SK-N-SH (cell line): ENCODE data around the gene SRSF10. TPM values are rescaled to one million over a fixed set of nuclear protein-coding genes. Genes with fewer than 3 reads are reported as not detected.

Experiments used
- CTCF ChIA-PET: fragments of 300-600, 350-600 bp; formaldehyde crosslinking; extraction: SDS; loops from one replicate; lab custom pipeline; 2021; lab: Yijun Ruan, JAX
- POLR2A ChIA-PET: fragments of 350-600 bp; sonication (Branson Sonifier 250); formaldehyde crosslinking; extraction: SDS; loops from one replicate; lab custom pipeline; 2020; ENCODE audit warnings: antibody characterized with exemption, inconsistent platforms; lab: Yijun Ruan, JAX
- DNase-seq: peaks from one replicate; pipeline ENCODE4 v3.0.0; 2012
- H2AFZ ChIP-seq: fragments of 200-600 bp; sonication (generic); 2 replicates; pipeline ENCODE4 v1.8.1; 2016; ENCODE audit warnings: antibody characterized with exemption, mild to moderate bottlenecking, low read depth
- H3F3A ChIP-seq: fragments of 200-600 bp; sonication (generic); replicated peaks from 2 replicates; pipeline ENCODE3; 2016; ENCODE audit warnings: antibody characterized with exemption, mild to moderate bottlenecking; ENCODE audit not compliant: insufficient read depth
- H3K27ac ChIP-seq, 2 experiments: fragments of 200-500 bp in 1 of 2; fragments of 200-600 bp in 1 of 2; sonication (Bioruptor generic) in 1 of 2; sonication (generic), shearing (Covaris generic) in 1 of 2; 2 replicates each; pipeline versions ENCODE4 v1.5.1 to v1.6.1; 2014 to 2016; ENCODE audit warnings: low read depth in 2 of 2, inconsistent platforms in 1 of 2, low read length in 1 of 2, mild to moderate bottlenecking in 1 of 2, mixed read lengths in 1 of 2
- H3K27me3 ChIP-seq: fragments of 200-600 bp; sonication (generic), shearing (Covaris generic); 2 replicates; pipeline ENCODE4 v1.6.1; 2016; ENCODE audit warnings: mixed run types; ENCODE audit not compliant: insufficient read depth
- H3K36me3 ChIP-seq, 2 experiments: fragments of 200-500 bp in 1 of 2; fragments of 200-600 bp in 1 of 2; sonication (Bioruptor generic) in 1 of 2; sonication (generic) in 1 of 2; replicated peaks in 1 of 2; 2 replicates each; pipeline versions ENCODE3 to v1.5.1; 2014 to 2016; ENCODE audit warnings: low read length in 1 of 2, mild to moderate bottlenecking in 1 of 2; ENCODE audit not compliant: insufficient read depth in 2 of 2, control insufficient read depth in 1 of 2
- H3K4me1 ChIP-seq, 2 experiments: fragments of 200-500 bp in 1 of 2; fragments of 200-600 bp in 1 of 2; sonication (Bioruptor generic) in 1 of 2; sonication (generic), shearing (Covaris generic) in 1 of 2; 2 replicates each; pipeline versions ENCODE4 v1.5.1 to v1.6.1; 2014 to 2016; ENCODE audit warnings: low read depth in 1 of 2, low read length in 1 of 2, mixed run types in 1 of 2; ENCODE audit not compliant: insufficient read depth in 2 of 2, control insufficient read depth in 1 of 2
- H3K4me2 ChIP-seq: fragments of 200-600 bp; sonication (generic), shearing (Covaris generic); 2 replicates; pipeline ENCODE4 v1.6.1; 2017; ENCODE audit warnings: mixed run types
- H3K4me3 ChIP-seq, 2 experiments: fragments of 200-500 bp in 1 of 2; fragments of 200-600 bp in 1 of 2; sonication (Bioruptor generic) in 1 of 2; sonication (generic), shearing (Covaris generic) in 1 of 2; 2 replicates each; pipeline versions ENCODE4 v1.5.1 to v1.8.1; 2014 to 2016; ENCODE audit warnings: low read depth in 2 of 2, inconsistent platforms in 1 of 2, low read length in 1 of 2, mild to moderate bottlenecking in 1 of 2, mixed read lengths in 1 of 2, moderate library complexity in 1 of 2
- H3K79me2 ChIP-seq: fragments of 200-600 bp; sonication (generic); 2 replicates; pipeline ENCODE4 v1.8.1; 2017; ENCODE audit warnings: mild to moderate bottlenecking; ENCODE audit not compliant: insufficient read depth
- H3K9ac ChIP-seq: fragments of 200-600 bp; sonication (generic); 2 replicates; pipeline ENCODE4 v1.6.1; 2017; ENCODE audit warnings: mixed run types
- H3K9me2 ChIP-seq: fragments of 200-600 bp; sonication (generic); 2 replicates; pipeline ENCODE4 v1.6.1; 2017; ENCODE audit warnings: mixed run types
- H3K9me3 ChIP-seq: fragments of 200-600 bp; sonication (generic); 2 replicates; pipeline ENCODE4 v1.6.1; 2017; ENCODE audit warnings: mixed run types, mild to moderate bottlenecking, moderate library complexity
- H4K20me1 ChIP-seq: fragments of 200-600 bp; sonication (generic); 2 replicates; pipeline ENCODE4 v1.6.1; 2017; ENCODE audit warnings: mild to moderate bottlenecking, mixed run types; ENCODE audit not compliant: insufficient read depth
- EP300 ChIP-seq, 2 experiments: IDR thresholded peaks; 2 replicates each; pipeline versions ENCODE4 v1.4.0 to v1.6.1; 2012; ENCODE audit warnings: borderline replicate concordance in 1 of 2, low read depth in 1 of 2, low read length in 1 of 2
- FOXM1 ChIP-seq: IDR thresholded peaks from 2 replicates; pipeline ENCODE4 v1.4.0; 2012; ENCODE audit warnings: low read depth, mild to moderate bottlenecking
- GABPA ChIP-seq: IDR thresholded peaks from 2 replicates; pipeline ENCODE4 v1.4.0; 2012; ENCODE audit warnings: low read depth, mild to moderate bottlenecking
- GATA2 ChIP-seq: sonication (generic); formaldehyde crosslinking; IDR thresholded peaks from 2 replicates; pipeline ENCODE4 v1.5.0; 2020; ENCODE audit warnings: mild to moderate bottlenecking, missing genetic modification reagents
- JUND ChIP-seq: IDR thresholded peaks from 2 replicates; pipeline ENCODE4 v1.4.0; 2012
- MEF2A ChIP-seq: IDR thresholded peaks from 2 replicates; pipeline ENCODE4 v1.4.0; 2012; ENCODE audit warnings: low read depth, borderline replicate concordance
- MXI1 ChIP-seq: IDR thresholded peaks from 2 replicates; pipeline ENCODE4 v1.6.1; 2012; ENCODE audit warnings: mild to moderate bottlenecking, low read depth, low read length, improper control_type of control experiment
- NFIC ChIP-seq: IDR thresholded peaks from 2 replicates; pipeline ENCODE4 v1.4.0; 2012; ENCODE audit warnings: borderline replicate concordance
- NRF1 ChIP-seq: IDR thresholded peaks from 2 replicates; pipeline ENCODE4 v1.6.1; 2012; ENCODE audit warnings: low read depth, mild to moderate bottlenecking, low read length
- POLR2AphosphoS5 ChIP-seq: IDR thresholded peaks from 2 replicates; pipeline ENCODE4 v1.6.1; 2012; ENCODE audit warnings: low read depth, low read length
- RCOR1 ChIP-seq: fragments of 150-350 bp; IDR thresholded peaks from 2 replicates; pipeline ENCODE4 v1.6.1; 2017; ENCODE audit warnings: antibody characterized with exemption, low read length
- RFX5 ChIP-seq: IDR thresholded peaks from 2 replicates; pipeline ENCODE4 v1.6.1; 2012; ENCODE audit warnings: mild to moderate bottlenecking, improper control_type of control experiment, low read length
- SIN3A ChIP-seq: IDR thresholded peaks from 2 replicates; pipeline ENCODE4 v1.6.1; 2012; ENCODE audit warnings: low read depth, mild to moderate bottlenecking, low read length, moderate library complexity, borderline replicate concordance
- YY1 ChIP-seq: IDR thresholded peaks from 2 replicates; pipeline ENCODE4 v1.4.0; 2012; ENCODE audit warnings: low read depth, mild to moderate bottlenecking
- WGBS: methylation state at CpG from one replicate; pipeline ENCODE4 v1.1.6; 2017; ENCODE audit warnings: low lambda C conversion rate; 5-methylcytosine and 5-hydroxymethylcytosine counted together
- polyA plus RNA-seq, 3 experiments: library from polyadenylated mRNA; depleted of rRNA; stranded (reverse); fragments of >200 nt; gene quantifications; 2 replicates each; pipeline ENCODE4 v1.2.3, GENCODE V29; 2012
- TF ChIP-seq, protein P1 (sequence below): IDR thresholded peaks from 2 replicates; pipeline ENCODE4 v1.4.0; 2012; ENCODE audit warnings: low read depth, borderline replicate concordance
- TF ChIP-seq, protein P2 (sequence below): IDR thresholded peaks from 2 replicates; pipeline ENCODE4; 2012
- TF ChIP-seq, protein P3 (sequence below): IDR thresholded peaks from 2 replicates; pipeline ENCODE4 v1.4.0; 2012; ENCODE audit warnings: low read depth
- TF ChIP-seq, protein P4 (sequence below): IDR thresholded peaks from 2 replicates; pipeline ENCODE4 v1.6.1; 2012; ENCODE audit warnings: mild to moderate bottlenecking, low read depth, low read length, moderate library complexity
- TF ChIP-seq, protein P5 (sequence below): fragments of 200-600 bp; sonication (generic); IDR thresholded peaks from 2 replicates; pipeline ENCODE4 v1.6.1; 2017; ENCODE audit warnings: antibody characterized with exemption, mild to moderate bottlenecking, moderate library complexity

SRSF10 gene
- polyA plus RNA-seq, 1 of the 3 experiments (the other 2 are of a cell fraction): 79.8 TPM

DNA sequence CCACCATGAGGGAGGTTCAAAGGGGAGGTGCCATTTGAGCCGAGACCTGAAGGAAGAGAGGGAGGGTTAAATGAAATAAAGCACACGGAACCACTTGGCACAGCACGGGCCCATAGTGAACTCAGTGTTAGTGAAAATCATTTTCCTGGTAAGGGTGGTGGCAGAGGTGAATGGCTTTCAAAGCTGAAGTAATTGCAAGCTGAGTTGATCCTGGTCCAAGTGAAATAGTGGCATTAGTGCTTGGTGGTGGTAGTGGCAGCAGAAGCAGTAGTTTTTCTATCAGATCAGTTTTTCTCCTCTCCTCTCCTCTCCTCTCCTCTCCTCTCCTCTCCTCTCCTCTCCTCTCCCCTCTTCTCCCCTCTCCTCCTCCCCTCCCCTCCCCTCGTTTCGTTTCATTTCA is 30.5 kb upstream of the SRSF10 start:
- DNase-seq: no peak
- Histone ChIP-seq H3K79me2 (no peaks in the 10 kb centered on the region), H2AFZ (no peak overlapping the region), H3K9me3 (0 out of 2 replicates have a peak, but pooled peaks cover 6% of the 10 kb centered on the region), H3K27me3 (no peaks in the 10 kb centered on the region), H3K4me3 (no peak overlapping the region), H3K9ac (no peak overlapping the region), H3F3A (peaks cover 10% of the 10 kb centered on the region), H3K27ac (no peak overlapping the region), H3K36me3 (no peaks in the 10 kb centered on the region), H3K4me2 (no peak overlapping the region), H3K4me1 (peaks cover 0 to 17% of the 10 kb centered on the region in 2 experiments; a peak in 1 of 4 replicates), H3K9me2 (no peaks in the 10 kb centered on the region), H4K20me1 (no peaks in the 10 kb centered on the region)
- 77% methylated on average over 5 of the region's 5 CpGs for WGBS
- TF ChIP-seq NRF1: no peak
- ChIA-PET CTCF (no interaction called here), POLR2A (no interaction called here)

DNA sequence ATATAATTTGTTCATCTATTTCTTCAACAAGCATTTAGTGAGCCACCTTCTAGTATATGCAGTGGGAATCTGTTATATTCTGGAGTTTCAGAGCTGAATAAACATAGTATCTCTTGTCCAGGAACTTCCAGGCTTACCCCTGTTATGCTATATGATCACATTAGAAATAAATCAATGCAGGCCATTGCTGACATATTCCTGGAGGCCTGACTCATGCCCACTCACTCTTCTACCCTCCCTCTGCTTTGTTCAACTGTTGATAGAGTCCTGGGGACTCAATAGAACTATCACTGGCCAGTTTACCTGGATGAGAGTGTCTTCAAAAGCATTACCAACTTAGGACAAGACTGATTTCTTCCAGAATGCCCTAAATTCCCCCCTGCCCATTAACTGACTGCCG is 29.3 kb upstream of the SRSF10 start:
- DNase-seq: no peak
- POLR2A ChIA-PET: no interaction called here
- TF ChIP-seq, protein P1, sequence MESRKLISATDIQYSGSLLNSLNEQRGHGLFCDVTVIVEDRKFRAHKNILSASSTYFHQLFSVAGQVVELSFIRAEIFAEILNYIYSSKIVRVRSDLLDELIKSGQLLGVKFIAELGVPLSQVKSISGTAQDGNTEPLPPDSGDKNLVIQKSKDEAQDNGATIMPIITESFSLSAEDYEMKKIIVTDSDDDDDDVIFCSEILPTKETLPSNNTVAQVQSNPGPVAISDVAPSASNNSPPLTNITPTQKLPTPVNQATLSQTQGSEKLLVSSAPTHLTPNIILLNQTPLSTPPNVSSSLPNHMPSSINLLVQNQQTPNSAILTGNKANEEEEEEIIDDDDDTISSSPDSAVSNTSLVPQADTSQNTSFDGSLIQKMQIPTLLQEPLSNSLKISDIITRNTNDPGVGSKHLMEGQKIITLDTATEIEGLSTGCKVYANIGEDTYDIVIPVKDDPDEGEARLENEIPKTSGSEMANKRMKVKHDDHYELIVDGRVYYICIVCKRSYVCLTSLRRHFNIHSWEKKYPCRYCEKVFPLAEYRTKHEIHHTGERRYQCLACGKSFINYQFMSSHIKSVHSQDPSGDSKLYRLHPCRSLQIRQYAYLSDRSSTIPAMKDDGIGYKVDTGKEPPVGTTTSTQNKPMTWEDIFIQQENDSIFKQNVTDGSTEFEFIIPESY: no peak
- TF ChIP-seq, protein P2, sequence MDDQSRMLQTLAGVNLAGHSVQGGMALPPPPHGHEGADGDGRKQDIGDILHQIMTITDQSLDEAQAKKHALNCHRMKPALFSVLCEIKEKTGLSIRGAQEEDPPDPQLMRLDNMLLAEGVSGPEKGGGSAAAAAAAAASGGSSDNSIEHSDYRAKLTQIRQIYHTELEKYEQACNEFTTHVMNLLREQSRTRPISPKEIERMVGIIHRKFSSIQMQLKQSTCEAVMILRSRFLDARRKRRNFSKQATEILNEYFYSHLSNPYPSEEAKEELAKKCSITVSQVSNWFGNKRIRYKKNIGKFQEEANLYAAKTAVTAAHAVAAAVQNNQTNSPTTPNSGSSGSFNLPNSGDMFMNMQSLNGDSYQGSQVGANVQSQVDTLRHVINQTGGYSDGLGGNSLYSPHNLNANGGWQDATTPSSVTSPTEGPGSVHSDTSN: peak; percentile 96
- TF ChIP-seq RCOR1: no peak
- peak; percentile 64; the same call in 1 of the 2 replicates for TF ChIP-seq NFIC
- TF ChIP-seq POLR2AphosphoS5: no peak
- TF ChIP-seq, protein P3, sequence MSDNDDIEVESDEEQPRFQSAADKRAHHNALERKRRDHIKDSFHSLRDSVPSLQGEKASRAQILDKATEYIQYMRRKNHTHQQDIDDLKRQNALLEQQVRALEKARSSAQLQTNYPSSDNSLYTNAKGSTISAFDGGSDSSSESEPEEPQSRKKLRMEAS: no peak
- no peak for TF ChIP-seq GABPA
- TF ChIP-seq SIN3A: 0 out of 2 replicates have a peak, but pooled peaks have one; percentile 66
- TF ChIP-seq JUND: peak; percentile 92
- TF ChIP-seq, protein P4, sequence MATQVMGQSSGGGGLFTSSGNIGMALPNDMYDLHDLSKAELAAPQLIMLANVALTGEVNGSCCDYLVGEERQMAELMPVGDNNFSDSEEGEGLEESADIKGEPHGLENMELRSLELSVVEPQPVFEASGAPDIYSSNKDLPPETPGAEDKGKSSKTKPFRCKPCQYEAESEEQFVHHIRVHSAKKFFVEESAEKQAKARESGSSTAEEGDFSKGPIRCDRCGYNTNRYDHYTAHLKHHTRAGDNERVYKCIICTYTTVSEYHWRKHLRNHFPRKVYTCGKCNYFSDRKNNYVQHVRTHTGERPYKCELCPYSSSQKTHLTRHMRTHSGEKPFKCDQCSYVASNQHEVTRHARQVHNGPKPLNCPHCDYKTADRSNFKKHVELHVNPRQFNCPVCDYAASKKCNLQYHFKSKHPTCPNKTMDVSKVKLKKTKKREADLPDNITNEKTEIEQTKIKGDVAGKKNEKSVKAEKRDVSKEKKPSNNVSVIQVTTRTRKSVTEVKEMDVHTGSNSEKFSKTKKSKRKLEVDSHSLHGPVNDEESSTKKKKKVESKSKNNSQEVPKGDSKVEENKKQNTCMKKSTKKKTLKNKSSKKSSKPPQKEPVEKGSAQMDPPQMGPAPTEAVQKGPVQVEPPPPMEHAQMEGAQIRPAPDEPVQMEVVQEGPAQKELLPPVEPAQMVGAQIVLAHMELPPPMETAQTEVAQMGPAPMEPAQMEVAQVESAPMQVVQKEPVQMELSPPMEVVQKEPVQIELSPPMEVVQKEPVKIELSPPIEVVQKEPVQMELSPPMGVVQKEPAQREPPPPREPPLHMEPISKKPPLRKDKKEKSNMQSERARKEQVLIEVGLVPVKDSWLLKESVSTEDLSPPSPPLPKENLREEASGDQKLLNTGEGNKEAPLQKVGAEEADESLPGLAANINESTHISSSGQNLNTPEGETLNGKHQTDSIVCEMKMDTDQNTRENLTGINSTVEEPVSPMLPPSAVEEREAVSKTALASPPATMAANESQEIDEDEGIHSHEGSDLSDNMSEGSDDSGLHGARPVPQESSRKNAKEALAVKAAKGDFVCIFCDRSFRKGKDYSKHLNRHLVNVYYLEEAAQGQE: no peak
- no peak for TF ChIP-seq NRF1
- peak in 1 of 2 experiments; percentile 36; a peak in 1 of 4 replicates for TF ChIP-seq EP300 (IDR thresholded peaks at IDR 0.05; ENCODE audit: borderline replicate concordance in 1 of 2, low read depth in 1 of 2, low read length in 1 of 2)
- TF ChIP-seq YY1: no peak
- no peak for TF ChIP-seq MXI1
- TF ChIP-seq MEF2A: no peak
- TF ChIP-seq FOXM1: no peak
- TF ChIP-seq RFX5: no peak
- TF ChIP-seq, protein P5, sequence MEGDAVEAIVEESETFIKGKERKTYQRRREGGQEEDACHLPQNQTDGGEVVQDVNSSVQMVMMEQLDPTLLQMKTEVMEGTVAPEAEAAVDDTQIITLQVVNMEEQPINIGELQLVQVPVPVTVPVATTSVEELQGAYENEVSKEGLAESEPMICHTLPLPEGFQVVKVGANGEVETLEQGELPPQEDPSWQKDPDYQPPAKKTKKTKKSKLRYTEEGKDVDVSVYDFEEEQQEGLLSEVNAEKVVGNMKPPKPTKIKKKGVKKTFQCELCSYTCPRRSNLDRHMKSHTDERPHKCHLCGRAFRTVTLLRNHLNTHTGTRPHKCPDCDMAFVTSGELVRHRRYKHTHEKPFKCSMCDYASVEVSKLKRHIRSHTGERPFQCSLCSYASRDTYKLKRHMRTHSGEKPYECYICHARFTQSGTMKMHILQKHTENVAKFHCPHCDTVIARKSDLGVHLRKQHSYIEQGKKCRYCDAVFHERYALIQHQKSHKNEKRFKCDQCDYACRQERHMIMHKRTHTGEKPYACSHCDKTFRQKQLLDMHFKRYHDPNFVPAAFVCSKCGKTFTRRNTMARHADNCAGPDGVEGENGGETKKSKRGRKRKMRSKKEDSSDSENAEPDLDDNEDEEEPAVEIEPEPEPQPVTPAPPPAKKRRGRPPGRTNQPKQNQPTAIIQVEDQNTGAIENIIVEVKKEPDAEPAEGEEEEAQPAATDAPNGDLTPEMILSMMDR: no peak
- no peak for TF ChIP-seq GATA2 (CRISPR knock-in tag)

More for the DNA sequence above, 29.3 kb upstream of the SRSF10 start:
- no peaks in the 10 kb centered on the region for H3K9me2 ChIP-seq
- WGBS: 67% methylated on average over 1 of the region's 1 CpG
- H3K79me2 ChIP-seq: no peaks in the 10 kb centered on the region
- H2AFZ ChIP-seq: no peak overlapping the region
- H3K9me3 ChIP-seq: 0 out of 2 replicates have a peak, but pooled peaks cover 6% of the 10 kb centered on the region
- no peak overlapping the region for H3K4me3 ChIP-seq
- H3K9ac ChIP-seq: no peak overlapping the region
- H3K4me1 ChIP-seq: peaks cover 0 to 12% of the 10 kb centered on the region in 2 experiments; a peak in 1 of 4 replicates
- peak overlapping the region in 1 of 2 experiments; percentile 65; a peak in 3 of 4 replicates for H3K27ac ChIP-seq
- no peaks in the 10 kb centered on the region for H4K20me1 ChIP-seq
- peak overlapping the region; percentile 24 for H3K4me2 ChIP-seq
- CTCF ChIA-PET: no interaction called here
- peaks cover 10% of the 10 kb centered on the region for H3F3A ChIP-seq
- no peaks in the 10 kb centered on the region for H3K27me3 ChIP-seq
- no peaks in the 10 kb centered on the region for H3K36me3 ChIP-seq
